ENCODE data around the gene ERFL. TPM values are rescaled to one million over a fixed set of nuclear protein-coding genes. Genes with fewer than 3 reads are reported as not detected.

Gene ERFL
- total and polyA plus RNA-seq, 2 experiments from 2014 or later, result 0.69 TPM; not detected in 1

DNA sequence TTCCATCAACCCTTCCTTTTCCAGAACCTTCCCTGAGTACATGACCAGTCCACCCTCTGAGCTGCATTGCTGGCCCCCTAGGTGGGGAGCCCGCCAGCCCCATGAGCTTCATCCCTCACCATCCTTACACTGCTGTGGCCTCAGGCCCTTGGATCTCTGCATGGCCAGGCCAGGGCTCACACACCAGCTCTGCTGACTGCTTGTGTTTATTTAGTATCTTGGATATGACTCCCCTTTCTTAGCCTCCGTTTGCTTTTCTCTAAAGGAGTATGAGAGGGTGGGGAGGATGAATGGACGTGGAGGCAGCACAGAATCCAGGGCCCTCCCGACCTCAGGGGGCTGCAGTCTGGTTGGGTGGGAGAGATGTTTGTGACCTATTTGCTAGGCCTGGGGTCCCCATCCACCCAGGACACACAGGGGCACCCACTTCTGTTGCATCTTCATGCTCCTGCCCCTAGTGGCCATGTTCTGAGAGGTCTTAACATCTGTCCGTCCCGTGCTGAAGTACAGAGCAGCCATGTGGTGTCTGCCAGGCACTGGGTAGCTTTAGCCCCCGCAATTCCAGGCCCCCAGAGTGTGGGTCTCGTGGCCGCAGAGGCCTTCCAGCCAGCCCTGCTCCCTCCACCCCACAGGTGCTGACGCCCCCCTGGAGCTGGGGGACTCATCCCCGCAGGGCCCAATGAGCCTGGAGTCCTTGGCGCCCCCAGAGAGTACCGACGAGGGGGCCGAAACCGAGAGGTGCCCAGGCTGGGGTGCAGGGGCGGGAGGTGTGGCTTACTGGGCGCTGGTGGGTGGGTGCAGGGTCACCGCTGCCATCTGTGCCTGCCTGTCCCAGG lies 32.3 kb downstream of the ERFL start:
- H3K27ac Mint-ChIP-seq, result peak overlapping the region; percentile 29; the same call in 1 of the 2 replicates
- H3K27me3 Mint-ChIP-seq (ENCODE audit: insufficient read depth, low read depth, poor library complexity), result peaks cover 13% of the 10 kb centered on the region
- Histone ChIP-seq H3K4me3 (no peak overlapping the region), H3K79me2 (replicated peaks; ENCODE audit: insufficient read depth) (no peaks in the 10 kb centered on the region), H3K4me1 (ENCODE audit: insufficient read depth) (0 out of 2 replicates have a peak, but pooled peaks cover 6% of the 10 kb centered on the region), H3K4me2 (no peak overlapping the region), H2AFZ (no peak overlapping the region), H3K27ac (ENCODE audit: low read depth) (no peak overlapping the region), H3K9me2 (ENCODE audit: insufficient read depth) (no peaks in the 10 kb centered on the region), H3K27me3 (ENCODE audit: insufficient read depth) (no peaks in the 10 kb centered on the region), H3F3A (replicated peaks; ENCODE audit: low read depth) (peaks cover 5% of the 10 kb centered on the region; the same call in 1 of the 2 replicates), H3K36me3 (ENCODE audit: insufficient read depth) (0 out of 2 replicates have a peak, but pooled peaks cover 4% of the 10 kb centered on the region), H4K20me1 (replicated peaks; ENCODE audit: insufficient read depth) (no peaks in the 10 kb centered on the region; the same call in 1 of the 2 replicates)
- peaks cover 26% of the 10 kb centered on the region for H3K4me1 Mint-ChIP-seq
- H3K36me3 Mint-ChIP-seq (ENCODE audit: low read depth), result peaks cover 28% of the 10 kb centered on the region
- TF ChIP-seq, protein P1, sequence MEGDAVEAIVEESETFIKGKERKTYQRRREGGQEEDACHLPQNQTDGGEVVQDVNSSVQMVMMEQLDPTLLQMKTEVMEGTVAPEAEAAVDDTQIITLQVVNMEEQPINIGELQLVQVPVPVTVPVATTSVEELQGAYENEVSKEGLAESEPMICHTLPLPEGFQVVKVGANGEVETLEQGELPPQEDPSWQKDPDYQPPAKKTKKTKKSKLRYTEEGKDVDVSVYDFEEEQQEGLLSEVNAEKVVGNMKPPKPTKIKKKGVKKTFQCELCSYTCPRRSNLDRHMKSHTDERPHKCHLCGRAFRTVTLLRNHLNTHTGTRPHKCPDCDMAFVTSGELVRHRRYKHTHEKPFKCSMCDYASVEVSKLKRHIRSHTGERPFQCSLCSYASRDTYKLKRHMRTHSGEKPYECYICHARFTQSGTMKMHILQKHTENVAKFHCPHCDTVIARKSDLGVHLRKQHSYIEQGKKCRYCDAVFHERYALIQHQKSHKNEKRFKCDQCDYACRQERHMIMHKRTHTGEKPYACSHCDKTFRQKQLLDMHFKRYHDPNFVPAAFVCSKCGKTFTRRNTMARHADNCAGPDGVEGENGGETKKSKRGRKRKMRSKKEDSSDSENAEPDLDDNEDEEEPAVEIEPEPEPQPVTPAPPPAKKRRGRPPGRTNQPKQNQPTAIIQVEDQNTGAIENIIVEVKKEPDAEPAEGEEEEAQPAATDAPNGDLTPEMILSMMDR (conservative IDR thresholded peaks at IDR 0.05; ENCODE audit: low read depth in 2 of 2), result peak; percentile 54 to 61
- TF ChIP-seq, protein P2, sequence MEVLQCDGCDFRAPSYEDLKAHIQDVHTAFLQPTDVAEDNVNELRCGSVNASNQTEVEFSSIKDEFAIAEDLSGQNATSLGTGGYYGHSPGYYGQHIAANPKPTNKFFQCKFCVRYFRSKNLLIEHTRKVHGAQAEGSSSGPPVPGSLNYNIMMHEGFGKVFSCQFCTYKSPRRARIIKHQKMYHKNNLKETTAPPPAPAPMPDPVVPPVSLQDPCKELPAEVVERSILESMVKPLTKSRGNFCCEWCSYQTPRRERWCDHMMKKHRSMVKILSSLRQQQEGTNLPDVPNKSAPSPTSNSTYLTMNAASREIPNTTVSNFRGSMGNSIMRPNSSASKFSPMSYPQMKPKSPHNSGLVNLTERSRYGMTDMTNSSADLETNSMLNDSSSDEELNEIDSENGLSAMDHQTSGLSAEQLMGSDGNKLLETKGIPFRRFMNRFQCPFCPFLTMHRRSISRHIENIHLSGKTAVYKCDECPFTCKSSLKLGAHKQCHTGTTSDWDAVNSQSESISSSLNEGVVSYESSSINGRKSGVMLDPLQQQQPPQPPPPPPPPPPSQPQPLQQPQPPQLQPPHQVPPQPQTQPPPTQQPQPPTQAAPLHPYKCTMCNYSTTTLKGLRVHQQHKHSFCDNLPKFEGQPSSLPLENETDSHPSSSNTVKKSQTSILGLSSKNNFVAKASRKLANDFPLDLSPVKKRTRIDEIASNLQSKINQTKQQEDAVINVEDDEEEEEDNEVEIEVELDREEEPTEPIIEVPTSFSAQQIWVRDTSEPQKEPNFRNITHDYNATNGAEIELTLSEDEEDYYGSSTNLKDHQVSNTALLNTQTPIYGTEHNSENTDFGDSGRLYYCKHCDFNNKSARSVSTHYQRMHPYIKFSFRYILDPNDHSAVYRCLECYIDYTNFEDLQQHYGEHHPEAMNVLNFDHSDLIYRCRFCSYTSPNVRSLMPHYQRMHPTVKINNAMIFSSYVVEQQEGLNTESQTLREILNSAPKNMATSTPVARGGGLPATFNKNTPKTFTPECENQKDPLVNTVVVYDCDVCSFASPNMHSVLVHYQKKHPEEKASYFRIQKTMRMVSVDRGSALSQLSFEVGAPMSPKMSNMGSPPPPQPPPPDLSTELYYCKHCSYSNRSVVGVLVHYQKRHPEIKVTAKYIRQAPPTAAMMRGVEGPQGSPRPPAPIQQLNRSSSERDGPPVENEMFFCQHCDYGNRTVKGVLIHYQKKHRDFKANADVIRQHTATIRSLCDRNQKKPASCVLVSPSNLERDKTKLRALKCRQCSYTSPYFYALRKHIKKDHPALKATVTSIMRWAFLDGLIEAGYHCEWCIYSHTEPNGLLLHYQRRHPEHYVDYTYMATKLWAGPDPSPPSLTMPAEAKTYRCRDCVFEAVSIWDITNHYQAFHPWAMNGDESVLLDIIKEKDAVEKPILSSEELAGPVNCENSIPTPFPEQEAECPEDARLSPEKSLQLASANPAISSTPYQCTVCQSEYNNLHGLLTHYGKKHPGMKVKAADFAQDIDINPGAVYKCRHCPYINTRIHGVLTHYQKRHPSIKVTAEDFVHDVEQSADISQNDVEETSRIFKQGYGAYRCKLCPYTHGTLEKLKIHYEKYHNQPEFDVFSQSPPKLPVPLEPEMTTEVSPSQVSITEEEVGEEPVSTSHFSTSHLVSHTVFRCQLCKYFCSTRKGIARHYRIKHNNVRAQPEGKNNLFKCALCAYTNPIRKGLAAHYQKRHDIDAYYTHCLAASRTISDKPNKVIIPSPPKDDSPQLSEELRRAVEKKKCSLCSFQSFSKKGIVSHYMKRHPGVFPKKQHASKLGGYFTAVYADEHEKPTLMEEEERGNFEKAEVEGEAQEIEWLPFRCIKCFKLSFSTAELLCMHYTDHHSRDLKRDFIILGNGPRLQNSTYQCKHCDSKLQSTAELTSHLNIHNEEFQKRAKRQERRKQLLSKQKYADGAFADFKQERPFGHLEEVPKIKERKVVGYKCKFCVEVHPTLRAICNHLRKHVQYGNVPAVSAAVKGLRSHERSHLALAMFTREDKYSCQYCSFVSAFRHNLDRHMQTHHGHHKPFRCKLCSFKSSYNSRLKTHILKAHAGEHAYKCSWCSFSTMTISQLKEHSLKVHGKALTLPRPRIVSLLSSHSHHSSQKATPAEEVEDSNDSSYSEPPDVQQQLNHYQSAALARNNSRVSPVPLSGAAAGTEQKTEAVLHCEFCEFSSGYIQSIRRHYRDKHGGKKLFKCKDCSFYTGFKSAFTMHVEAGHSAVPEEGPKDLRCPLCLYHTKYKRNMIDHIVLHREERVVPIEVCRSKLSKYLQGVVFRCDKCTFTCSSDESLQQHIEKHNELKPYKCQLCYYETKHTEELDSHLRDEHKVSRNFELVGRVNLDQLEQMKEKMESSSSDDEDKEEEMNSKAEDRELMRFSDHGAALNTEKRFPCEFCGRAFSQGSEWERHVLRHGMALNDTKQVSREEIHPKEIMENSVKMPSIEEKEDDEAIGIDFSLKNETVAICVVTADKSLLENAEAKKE (CRISPR knock-in tag; IDR thresholded peaks at IDR 0.05), result no peak
- peak; percentile 64 for DNase-seq (ENCODE audit: low spot score)
- H3K4me3 Mint-ChIP-seq, result no peak overlapping the region; the same call in 2 of the 3 replicates
- peak; percentile 77 for ATAC-seq
- H3K9me3 Mint-ChIP-seq, result peaks cover 3% of the 10 kb centered on the region; the same call in 1 of the 3 replicates

All from GM23338 (cell line).